CD4-positive, alpha-beta T cell treated with Interferon alpha-2 for 1 hour (primary cell): ENCODE measurements around the gene TAF4.
"Not testable (repeated sequence)": the region's sequence is repeated elsewhere in the genome, so short reads cannot be mapped to it uniquely, and the experiment has no call there.

Source experiments
- DNase-seq, 2 donors: peaks; one replicate each; pipeline ENCODE4 v3.0.0-alpha.2; 2020 to 2022

The TAF4 gene

GRCh38 chr20:62071669-62072430, 6.2 kb upstream of the TAF4 start:
- DNase-seq, result not testable (repeated sequence)

GRCh38 chr20:62069741-62070216, 4.1 kb upstream of the TAF4 start:
- DNase-seq, result no peak

DNA sequence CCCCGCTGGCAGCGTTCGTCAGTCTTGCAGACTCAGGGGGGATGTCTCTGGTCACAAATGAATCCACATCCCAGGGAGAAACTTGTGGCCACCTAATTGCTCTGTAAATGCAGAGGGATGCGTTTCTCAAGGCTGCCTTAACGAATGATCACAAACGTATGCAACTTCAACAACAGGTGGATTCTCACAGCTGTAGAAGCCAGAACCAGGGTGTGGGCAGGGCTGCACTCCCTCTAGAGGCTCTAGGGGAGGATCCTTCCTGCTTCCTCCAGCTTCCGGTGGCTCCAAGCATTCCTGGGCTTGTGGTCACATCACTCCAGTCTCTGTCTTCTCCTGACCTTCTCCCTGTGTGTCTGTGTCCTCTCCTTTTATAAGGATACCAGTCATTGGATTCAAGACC, 3.3 kb upstream of the TAF4 start:
- no peak for DNase-seq

DNA sequence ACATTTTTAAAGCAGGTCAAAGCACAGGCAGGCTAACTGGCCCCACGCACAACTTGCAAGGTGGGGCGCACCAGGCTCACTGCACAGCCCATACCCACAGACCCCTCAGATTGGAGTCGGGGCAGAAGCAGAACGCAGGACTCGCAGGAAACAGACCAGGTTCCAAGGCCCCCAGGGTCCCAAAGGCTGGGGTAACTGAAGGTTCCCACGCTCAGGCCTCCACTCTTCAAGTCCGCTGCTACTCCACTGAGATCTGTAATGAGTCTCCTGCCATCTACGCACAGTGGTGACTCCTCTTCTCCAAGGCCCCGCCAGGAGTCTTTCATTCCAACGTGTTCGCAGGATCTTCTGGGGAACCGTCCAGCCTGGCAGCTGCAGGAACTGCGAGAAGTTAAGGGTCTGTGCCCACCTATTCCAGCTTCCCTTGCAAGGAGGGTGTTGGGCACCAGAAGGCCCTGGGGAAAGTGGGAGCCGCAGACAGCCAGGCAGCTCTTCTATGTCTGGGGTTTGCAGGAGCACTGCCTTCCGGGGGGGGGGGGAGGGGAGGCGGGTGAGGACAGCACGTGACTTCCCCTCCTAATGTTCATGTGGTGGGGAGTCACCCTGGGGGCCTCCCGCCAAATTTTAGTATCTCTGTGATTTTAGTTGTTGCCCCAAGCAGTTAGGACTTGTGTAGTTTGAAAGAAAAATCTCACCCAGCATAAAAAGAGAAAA, 2.0 kb upstream of the TAF4 start:
- DNase-seq, result peak in 1 of 2 donors; percentile 23

- peak in 1 of 2 donors; percentile 29 for DNase-seq
These were observed 1.3 kb upstream of the TAF4 start for GRCh38 chr20:62066983-62067433.

GRCh38 chr20:62066339-62066982, 780 bp upstream of the TAF4 start:
- DNase-seq, result peak in 1 of 2 donors; percentile 27

GRCh38 chr20:62064770-62065673, 659 bp downstream of the TAF4 start:
- no peak for DNase-seq

DNA sequence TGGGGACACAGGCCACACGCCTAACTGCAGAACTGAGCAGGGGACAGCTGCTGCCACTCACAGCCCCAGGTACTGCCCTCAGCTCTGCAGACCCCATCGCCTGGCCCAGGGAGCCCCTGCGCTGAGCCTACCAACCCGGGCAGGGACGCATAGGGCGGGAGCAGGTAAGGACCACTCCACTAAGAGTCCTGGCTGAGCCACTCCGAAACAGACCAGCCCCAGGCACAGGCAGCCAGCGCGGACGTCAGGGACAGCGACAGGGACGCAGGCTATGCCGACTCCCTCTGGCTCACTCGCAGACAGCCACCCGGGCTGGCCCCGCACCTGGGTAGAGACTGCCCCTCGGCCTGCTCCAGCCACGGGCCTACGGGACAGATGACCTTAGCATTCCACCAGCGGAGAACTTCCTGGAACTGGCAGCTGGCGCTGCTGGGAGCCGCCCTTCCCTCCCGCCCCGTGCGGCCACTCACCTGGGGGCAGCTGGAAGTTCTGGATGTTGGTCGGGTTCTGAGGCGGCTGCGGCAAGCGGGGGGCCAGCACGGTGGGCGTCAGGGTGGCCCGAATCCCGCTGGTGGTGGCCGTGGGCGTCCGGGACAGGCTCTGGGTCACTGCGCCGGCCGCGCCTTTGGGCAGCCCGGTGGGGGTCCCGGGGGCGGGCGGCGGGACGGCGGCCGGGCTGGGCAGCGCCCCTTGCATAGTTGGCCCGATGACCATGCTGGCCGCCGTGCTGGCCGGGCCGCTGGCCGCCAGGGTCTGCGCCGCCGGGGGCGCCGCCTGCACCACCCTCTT, 1.5 kb downstream of the TAF4 start:
- no peak for DNase-seq

DNA sequence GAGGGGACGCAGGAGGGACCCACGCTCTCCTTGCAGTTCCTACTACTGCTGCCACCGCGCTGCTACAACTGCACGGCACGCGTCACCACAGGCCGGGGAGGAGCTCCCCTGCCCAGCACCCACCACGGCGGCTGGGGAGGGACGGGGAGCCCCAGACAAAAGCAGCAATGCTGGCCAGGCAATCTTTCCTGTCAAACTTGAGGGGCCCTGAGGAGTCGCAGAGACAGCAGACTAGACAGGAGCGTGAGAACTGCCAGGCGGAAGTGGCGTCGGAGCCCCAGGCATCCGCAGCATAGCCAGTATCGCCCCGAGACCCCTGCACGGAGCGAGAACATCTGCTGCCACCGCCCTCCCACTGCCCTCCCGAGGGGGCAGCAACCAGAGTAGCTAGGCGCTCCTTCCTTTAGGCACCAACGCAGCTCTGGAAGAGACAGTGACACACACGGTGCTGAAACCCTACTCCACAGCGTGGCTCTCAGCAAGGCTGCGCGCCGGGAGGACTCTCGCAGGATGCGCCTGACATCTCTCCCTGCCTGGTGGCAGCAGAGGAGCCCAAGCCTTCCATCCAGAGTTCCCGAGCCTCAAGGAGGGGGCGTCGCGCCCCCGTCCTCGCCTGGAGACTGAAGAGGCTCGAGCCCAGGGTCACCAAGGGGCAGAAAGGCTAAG, 2.2 kb downstream of the TAF4 start:
- DNase-seq, result no peak

- DNase-seq, result no peak
These were observed 2.9 kb downstream of the TAF4 start for GRCh38 chr20:62062661-62063314.

DNA sequence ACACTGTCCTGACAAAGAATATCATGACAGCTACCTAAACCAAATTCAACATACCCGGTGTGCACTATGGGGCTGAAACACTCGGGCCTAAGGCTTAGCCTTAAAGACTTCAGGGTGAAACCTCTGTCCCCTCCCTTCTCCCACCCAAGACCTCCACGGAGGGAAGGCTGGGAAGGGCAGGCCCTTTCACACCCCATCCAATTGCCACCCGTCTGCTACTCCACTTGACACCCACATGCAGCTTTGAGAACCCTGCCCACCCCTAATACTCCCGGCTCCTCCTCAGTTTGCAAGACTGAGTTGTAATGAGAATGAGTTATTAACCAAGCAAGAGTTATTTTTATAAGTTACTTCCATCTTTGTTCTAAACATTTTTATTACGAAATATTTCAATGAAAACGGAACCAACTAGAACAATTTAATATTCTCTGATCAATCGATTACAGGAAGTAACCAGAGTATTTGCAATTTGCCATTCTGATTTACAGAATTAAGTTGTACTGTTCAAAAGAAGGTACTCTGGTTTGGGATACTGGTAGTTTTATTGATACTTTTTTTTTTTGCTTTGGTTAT, 3.7 kb downstream of the TAF4 start:
- DNase-seq, result no peak

GRCh38 chr20:62060631-62061541, 4.8 kb downstream of the TAF4 start:
- no peak for DNase-seq

DNA sequence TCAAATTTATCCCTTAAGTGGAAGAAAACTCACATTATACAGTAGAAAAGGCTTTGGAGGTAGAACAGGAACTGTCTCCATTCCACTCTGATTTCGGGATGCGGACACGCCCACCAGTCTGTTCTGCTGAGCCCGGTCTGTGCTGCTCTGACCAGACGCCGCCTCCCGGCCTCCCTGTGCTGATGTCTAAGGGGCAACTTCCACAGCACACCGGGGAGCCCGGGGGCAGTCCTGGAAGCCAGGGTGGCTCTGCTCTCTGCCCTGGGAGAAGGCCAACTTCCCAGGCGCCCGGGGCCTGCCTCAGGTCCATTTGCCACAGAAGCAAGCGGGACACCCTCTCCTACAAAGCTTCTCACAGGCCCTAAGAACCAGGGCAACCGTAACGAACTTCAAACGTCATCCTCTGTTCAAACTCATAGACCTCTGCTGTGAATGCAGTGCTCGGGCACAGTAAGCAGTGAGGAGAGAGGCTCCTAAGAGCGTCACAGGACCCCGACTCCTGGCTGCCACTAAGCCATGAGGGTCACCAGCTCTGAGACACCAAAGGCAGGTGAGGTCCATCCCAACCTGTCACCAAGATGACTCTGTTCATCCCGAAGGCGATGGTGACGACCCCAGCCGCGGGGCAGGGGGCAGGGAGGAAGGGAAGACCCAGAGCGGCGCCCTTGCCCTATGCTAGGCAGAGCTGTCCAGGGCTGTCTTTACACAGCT, 5.6 kb downstream of the TAF4 start:
- DNase-seq, result no peak

- DNase-seq, result no peak
These were observed 6.3 kb downstream of the TAF4 start for GRCh38 chr20:62059401-62059800.

DNA sequence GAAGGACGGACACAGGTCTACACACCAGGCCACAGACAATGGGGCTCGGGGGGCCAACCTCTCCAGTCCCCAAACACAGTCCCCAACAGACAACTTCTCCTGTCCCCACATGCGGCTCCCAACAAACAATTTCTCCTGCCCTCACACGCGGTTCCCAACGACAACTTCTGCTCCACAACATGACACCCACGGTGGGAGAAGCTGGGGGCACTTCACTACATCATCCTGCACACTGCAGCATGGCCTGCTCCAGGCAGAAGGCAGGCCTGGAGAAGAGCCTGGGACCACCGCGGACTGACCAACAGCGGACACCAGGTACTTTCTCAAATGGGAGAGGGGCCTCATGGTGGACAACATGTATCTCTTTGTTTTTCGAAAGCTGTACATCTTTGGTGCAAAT, 6.7 kb downstream of the TAF4 start:
- no peak for DNase-seq

GRCh38 chr20:62056975-62057374, 8.7 kb downstream of the TAF4 start:
- no peak for DNase-seq

GRCh38 chr20:62056377-62056776, 9.3 kb downstream of the TAF4 start:
- no peak for DNase-seq

- DNase-seq, result not testable (repeated sequence)
These were observed 9.9 kb downstream of the TAF4 start for GRCh38 chr20:62055862-62056115.
